OCI-LY3 (cell line): ENCODE data around the gene SMIM29.

Experiments
- CTCF ChIP-seq: fragments of 200-600, 300-600 bp; sonication (generic); IDR thresholded peaks from 2 replicates; pipeline ENCODE4 v1.5.1; 2014; ENCODE audit warnings: antibody characterized with exemption, low read length, low read depth
- EZH2phosphoT487 ChIP-seq: fragments of 200-600 bp; shearing (Covaris generic); IDR thresholded peaks from 2 replicates; pipeline ENCODE4 v1.6.1; 2018; ENCODE audit warnings: antibody characterized with exemption, mixed run types, low read depth

GRCh38 chr6:34204693-34205092 lies 44.1 kb downstream of the SMIM29 start:
- TF ChIP-seq CTCF, result no peak
- TF ChIP-seq EZH2phosphoT487, result no peak
